ENCODE results near the gene CFAP46. TPM values are rescaled to one million over a fixed set of nuclear protein-coding genes. Genes with fewer than 3 reads are reported as not detected.

Gene CFAP46
- total and polyA plus RNA-seq, 10 of the 15 experiments (the other 5 are each of a cell fraction or from before 2014, with no cell fraction given): 0.01 to 0.18 (median 0.03) TPM; not detected in 7

- H3K4me1 ChIP-seq (ENCODE audit: control insufficient read depth, insufficient read depth, low read length): peaks cover 3% of the 10 kb centered on the region; the same call in 1 of the 2 replicates
- SMC1A ChIA-PET (ENCODE audit: uncharacterized antibody, unreplicated experiment): no interaction called here
- FAIRE-seq: no peak
Measured at GRCh38 chr10:132928261-132928660, 14.1 kb downstream of the CFAP46 start.

More at GRCh38 chr10:132928261-132928660, 14.1 kb downstream of the CFAP46 start:
- H3K27me3 ChIP-seq (replicated peaks in 1 of 2; ENCODE audit: control insufficient read depth in 2 of 2, insufficient read depth in 2 of 2, low read length in 1 of 2): no peaks in the 10 kb centered on the region
- no TSS peak for BruUV-seq (replicated peaks)
- in situ Hi-C loops (cut with MboI) (no loop called here), intact Hi-C loops (cut with micrococcal nuclease; ENCODE audit: unreplicated experiment) (no loop called here)
- no peaks in the 10 kb centered on the region for H4K20me1 ChIP-seq (ENCODE audit: control insufficient read depth, insufficient read depth)
- DNase-seq (ENCODE audit: low read depth, low spot score) (no peak), ATAC-seq (no peak)
- ChIA-PET CTCF (no interaction called here), POLR2A (no interaction called here), RAD21 (ENCODE audit: unreplicated experiment) (no interaction called here)
- no peak overlapping the region for H2AFZ ChIP-seq (ENCODE audit: control insufficient read depth, low read depth, low read length)
- no peak overlapping the region for H3K9ac ChIP-seq (ENCODE audit: control insufficient read depth, insufficient read depth, low read length)
- H3K4me2 ChIP-seq (ENCODE audit: control insufficient read depth, insufficient read depth): no peak overlapping the region
- no peaks in the 10 kb centered on the region; the same call in 2 of the 3 replicates for H3K9me3 ChIP-seq (replicated peaks; ENCODE audit: control insufficient read depth, insufficient read depth, low read length)
- TF ChIP-seq SIX5 (IDR thresholded peaks at IDR 0.05; ENCODE audit: low read depth, low read length, severe bottlenecking) (no peak), NFYB (IDR thresholded peaks at IDR 0.05; ENCODE audit: insufficient read depth, low read depth, low read length) (no peak), TBL1XR1 (IDR thresholded peaks at IDR 0.05; ENCODE audit: low read depth, low read length) (no peak), RUNX3 (IDR thresholded peaks at IDR 0.05; ENCODE audit: low read length) (no peak), RAD21 (IDR thresholded peaks at IDR 0.05; ENCODE audit: insufficient read depth, low read depth, low read length) (no peak), POLR2AphosphoS5 (IDR thresholded peaks at IDR 0.05; ENCODE audit: low read length) (no peak), NFXL1 (IDR thresholded peaks at IDR 0.05; ENCODE audit: borderline replicate concordance) (no peak), EP300 (IDR thresholded peaks at IDR 0.05; ENCODE audit: borderline replicate concordance in 1 of 2, control insufficient read depth in 1 of 2, low read depth in 2 of 2, low read length in 2 of 2) (no peak), ATF2 (IDR thresholded peaks at IDR 0.05; ENCODE audit: low read length) (no peak), MYC (IDR thresholded peaks at IDR 0.05; ENCODE audit: insufficient read depth, insufficient read length, insufficient replicate concordance, low read length, severe bottlenecking) (no peak), SUZ12 (IDR thresholded peaks at IDR 0.05; ENCODE audit: unreplicated experiment) (no peak)
- TF ChIP-seq, protein P1, sequence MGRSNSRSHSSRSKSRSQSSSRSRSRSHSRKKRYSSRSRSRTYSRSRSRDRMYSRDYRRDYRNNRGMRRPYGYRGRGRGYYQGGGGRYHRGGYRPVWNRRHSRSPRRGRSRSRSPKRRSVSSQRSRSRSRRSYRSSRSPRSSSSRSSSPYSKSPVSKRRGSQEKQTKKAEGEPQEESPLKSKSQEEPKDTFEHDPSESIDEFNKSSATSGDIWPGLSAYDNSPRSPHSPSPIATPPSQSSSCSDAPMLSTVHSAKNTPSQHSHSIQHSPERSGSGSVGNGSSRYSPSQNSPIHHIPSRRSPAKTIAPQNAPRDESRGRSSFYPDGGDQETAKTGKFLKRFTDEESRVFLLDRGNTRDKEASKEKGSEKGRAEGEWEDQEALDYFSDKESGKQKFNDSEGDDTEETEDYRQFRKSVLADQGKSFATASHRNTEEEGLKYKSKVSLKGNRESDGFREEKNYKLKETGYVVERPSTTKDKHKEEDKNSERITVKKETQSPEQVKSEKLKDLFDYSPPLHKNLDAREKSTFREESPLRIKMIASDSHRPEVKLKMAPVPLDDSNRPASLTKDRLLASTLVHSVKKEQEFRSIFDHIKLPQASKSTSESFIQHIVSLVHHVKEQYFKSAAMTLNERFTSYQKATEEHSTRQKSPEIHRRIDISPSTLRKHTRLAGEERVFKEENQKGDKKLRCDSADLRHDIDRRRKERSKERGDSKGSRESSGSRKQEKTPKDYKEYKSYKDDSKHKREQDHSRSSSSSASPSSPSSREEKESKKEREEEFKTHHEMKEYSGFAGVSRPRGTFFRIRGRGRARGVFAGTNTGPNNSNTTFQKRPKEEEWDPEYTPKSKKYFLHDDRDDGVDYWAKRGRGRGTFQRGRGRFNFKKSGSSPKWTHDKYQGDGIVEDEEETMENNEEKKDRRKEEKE (IDR thresholded peaks at IDR 0.05): no peak
- TF ChIP-seq, protein P2, sequence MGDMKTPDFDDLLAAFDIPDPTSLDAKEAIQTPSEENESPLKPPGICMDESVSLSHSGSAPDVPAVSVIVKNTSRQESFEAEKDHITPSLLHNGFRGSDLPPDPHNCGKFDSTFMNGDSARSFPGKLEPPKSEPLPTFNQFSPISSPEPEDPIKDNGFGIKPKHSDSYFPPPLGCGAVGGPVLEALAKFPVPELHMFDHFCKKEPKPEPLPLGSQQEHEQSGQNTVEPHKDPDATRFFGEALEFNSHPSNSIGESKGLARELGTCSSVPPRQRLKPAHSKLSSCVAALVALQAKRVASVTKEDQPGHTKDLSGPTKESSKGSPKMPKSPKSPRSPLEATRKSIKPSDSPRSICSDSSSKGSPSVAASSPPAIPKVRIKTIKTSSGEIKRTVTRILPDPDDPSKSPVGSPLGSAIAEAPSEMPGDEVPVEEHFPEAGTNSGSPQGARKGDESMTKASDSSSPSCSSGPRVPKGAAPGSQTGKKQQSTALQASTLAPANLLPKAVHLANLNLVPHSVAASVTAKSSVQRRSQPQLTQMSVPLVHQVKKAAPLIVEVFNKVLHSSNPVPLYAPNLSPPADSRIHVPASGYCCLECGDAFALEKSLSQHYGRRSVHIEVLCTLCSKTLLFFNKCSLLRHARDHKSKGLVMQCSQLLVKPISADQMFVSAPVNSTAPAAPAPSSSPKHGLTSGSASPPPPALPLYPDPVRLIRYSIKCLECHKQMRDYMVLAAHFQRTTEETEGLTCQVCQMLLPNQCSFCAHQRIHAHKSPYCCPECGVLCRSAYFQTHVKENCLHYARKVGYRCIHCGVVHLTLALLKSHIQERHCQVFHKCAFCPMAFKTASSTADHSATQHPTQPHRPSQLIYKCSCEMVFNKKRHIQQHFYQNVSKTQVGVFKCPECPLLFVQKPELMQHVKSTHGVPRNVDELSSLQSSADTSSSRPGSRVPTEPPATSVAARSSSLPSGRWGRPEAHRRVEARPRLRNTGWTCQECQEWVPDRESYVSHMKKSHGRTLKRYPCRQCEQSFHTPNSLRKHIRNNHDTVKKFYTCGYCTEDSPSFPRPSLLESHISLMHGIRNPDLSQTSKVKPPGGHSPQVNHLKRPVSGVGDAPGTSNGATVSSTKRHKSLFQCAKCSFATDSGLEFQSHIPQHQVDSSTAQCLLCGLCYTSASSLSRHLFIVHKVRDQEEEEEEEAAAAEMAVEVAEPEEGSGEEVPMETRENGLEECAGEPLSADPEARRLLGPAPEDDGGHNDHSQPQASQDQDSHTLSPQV (IDR thresholded peaks at IDR 0.05): no peak
- 78% methylated on average over 13 of the region's 17 CpGs for WGBS (ENCODE audit: insufficient coverage, insufficient replicate concordance, low lambda C conversion rate, missing lambda C conversion rate)
- no peaks in the 10 kb centered on the region for H3K36me3 ChIP-seq (ENCODE audit: control insufficient read depth in 2 of 2, insufficient read depth in 2 of 2, low read length in 1 of 2)
- H3K4me3 ChIP-seq: no peak overlapping the region
- H3K79me2 ChIP-seq (ENCODE audit: control insufficient read depth, insufficient read depth, low read length): no peaks in the 10 kb centered on the region
- no peak overlapping the region for H3K27ac ChIP-seq (ENCODE audit: control insufficient read depth, insufficient read depth)
